NCI-H460 (cell line): ENCODE results near the gene WARS2. TPM values are rescaled to one million over a fixed set of nuclear protein-coding genes. Genes with fewer than 3 reads are reported as not detected.
"Not testable (repeated sequence)": the region's sequence is repeated elsewhere in the genome, so short reads cannot be mapped to it uniquely, and the experiment has no call there.

Source experiments
- DNase-seq: peaks from one replicate; pipeline ENCODE4 v3.0.0-alpha.2; 2016; ENCODE audit warnings: low read depth; ENCODE audit errors: extremely low read depth
- total RNA-seq: library from RNA; depleted of rRNA; stranded (reverse); fragments of >200 nt; shearing (Covaris generic); gene quantifications from 2 replicates; pipeline ENCODE4 v1.2.3, GENCODE V29; 2014

The WARS2 gene
- total RNA-seq, 1 experiment from 2014 or later: 17.6 TPM

DNA sequence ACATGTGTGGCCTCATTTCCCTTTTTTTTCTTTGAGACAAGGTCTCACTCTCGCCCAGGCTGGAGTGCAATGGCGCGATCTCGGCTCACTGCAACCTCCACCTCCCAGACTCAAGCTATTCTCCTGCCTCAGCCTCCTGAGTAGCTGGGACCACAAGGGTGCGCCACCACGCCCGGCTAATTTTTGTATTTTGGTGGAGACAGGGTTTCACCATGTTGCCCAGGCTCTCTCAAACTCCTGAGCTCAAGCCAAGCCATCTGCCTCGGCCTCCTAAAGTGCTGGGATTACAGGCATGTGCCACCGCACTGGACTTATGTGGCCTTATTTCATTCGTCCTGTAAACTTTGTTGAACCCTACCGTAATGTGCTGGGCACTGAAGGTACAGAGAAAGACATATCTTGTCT is 569 bp upstream of the WARS2 start:
- no peak for DNase-seq

DNA sequence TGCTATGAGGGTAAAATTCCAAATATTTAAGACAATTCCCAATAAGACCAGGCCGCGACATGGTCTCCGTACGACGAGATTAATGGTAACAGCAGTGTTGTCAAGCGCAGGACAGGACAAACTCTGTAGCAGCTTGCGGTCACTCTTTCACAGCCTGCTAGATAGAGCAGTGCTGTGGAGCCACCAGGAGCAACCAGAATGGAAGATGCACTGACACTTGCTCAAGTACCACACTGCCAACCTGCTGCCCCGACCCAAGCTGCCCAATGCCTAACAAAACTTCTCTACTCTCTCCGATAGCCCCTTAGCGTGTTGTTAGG is 636 bp downstream of the WARS2 start:
- DNase-seq: no peak

DNA sequence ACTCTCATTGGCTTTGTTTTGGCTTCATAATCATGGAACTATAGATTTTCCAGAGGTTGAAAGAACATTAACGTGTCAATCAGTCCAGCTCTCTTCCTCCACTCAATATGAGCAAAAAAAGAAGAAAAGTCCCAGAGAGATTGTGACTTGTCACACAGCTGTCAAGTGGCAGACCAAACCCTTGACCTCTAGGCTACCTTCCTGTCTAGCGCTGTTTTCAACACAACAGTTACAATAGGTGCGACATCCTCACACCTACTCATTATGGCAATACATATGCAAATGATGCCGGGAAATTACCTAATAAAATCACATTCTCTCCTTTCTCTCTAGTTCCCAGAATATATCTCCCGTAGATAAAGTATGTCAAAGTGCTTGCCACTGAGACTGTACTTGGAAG is 1.1 kb downstream of the WARS2 start:
- DNase-seq: no peak

DNA sequence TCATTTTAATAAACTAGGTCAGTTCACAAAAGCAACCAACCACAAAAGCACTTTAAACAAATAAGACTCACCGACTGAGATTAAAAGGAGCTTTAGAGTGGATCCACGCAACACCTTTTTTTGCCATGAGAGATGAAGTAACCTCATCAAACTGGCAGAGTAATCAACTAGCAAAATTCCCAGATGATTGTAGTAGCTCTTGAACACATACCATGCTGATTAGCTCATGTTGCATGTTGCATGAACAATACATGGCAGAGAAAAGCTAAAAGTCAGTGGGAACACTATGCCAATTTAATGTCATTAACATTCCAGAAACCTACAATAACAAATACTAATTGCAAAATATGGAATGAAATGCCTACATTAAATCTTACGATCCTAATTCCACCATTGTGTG is 4.1 kb downstream of the WARS2 start:
- no peak for DNase-seq

DNA sequence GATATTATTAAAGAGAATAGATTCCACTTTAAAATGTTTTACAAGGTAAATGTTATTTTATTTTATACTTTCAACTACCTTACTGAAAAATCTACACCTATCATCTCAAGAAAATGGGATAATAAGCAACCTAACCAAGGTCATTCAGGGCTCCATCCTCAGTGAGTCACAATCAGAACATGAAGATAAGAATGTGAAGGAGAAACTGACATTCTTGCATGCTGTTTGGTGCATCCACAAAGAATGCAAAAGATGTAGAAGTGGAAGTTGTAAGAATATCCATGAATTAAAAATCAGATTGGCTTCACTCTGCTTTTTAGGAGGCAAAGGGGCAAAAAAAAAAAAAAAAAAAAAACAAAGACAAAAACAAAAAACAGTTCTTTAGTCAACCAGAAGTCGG is 6.5 kb downstream of the WARS2 start:
- no peak for DNase-seq

DNA sequence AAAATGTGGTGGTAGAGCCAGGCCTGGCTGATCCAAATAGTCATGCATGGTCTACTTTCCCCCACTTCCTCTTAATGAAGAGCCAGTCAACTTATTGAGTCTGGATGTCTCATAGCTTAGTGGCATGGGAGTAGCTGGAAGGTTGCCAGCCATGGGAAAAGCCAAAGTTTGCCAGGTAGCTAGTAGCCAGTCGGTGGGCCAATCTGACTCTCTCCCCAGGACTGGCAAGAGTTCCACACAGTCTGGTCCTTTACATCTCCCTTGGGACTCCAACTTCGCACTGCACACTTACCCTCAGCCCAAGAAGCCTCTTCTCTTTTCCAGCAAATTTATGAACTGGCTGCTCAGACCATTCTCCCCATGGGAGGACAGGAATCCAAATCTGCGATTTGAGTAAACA is 8.3 kb downstream of the WARS2 start:
- no peak for DNase-seq

DNA sequence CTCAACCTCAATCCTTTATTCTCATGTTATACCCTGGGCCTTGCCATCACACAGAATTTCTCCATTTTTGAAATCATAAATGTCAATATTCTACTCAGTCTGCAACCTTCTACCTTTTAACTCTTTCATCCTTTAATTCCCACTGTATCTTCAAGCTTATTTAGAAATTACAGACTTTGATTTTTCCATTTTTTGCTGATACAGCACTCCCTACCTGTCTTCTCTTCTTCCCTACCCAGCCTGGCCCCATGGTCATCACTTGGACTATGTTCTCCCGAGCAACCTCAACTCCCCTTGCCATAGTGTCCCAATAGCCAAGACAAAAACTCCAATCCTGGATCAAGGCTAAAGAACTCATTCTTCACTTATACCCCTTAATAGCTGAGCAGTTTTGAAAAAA is 14.6 kb downstream of the WARS2 start:
- no peak for DNase-seq

DNA sequence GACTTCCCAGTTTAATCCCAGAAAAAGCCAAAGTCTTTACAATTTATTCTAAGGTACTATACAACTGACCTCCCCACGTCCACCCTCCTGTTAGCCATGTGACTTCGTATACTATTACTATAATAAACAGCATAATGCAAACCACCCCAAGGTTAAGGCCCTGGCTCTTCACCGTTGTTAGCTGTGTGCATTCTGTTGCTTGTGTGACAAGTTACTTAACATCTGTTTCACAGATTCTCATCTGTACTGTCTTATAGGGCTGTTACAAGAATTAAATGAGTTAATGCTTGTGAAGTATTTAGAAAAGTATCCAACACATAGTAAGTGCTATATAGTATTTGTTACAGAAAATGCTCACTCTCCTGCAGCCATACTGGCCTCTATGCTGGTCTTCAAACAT is 15.7 kb downstream of the WARS2 start:
- no peak for DNase-seq

DNA sequence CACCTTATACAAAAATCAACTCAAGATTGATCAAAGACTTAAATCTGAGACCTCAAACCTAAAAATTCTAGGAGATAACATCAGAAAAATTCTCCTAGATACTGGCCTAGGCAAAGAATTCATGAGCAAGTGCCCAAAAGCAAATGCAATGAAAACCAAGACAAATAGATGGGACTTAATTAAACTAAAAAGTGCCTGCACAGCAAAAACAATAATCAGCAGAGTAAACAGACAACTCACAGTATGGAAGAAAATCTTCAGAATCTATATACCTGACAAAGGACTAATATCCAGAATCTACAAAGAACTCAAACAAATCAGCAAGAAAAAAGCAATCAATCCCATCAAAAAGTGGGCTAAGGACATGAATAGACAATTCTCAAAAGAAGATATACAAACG is 18.6 kb downstream of the WARS2 start:
- DNase-seq: not testable (repeated sequence)

DNA sequence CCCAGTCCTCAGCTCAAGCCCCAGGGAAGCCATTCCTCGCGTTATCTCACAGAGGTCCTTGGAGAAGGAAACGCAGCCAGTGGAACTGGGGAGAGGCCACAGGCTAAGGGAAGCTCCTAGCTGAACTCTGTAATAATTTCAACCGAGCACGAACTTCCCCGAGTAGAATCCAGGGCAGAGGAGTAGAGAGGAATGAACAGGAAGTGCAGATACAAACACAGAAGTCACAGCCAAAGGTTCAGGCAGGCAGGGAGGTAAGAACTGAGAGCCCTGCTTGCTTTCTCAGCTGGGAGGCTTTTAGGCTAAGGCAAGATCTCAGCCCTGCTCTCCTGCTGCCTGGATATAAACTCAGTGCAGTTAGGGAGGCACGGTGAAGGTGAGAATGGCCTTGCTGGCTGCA is 23.7 kb downstream of the WARS2 start:
- no peak for DNase-seq

DNA sequence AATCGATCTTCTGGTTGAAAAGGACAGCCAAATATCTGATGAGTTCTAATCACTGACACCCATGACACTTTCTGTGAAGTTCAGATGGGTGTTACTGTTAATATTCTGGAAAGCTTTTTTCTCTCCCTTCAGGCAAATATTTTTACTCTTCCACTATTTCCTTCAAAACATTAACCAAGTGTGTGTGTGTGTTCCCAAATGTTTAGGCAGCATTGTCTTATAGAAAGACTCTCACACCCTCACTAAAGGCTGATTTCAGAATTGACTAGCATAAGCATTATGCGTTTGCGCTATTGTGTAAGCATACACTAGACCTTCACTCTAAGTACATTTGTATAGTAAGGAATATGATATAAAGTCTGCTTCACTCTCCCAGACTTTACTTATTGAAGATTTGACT is 24.7 kb downstream of the WARS2 start:
- DNase-seq: no peak

DNA sequence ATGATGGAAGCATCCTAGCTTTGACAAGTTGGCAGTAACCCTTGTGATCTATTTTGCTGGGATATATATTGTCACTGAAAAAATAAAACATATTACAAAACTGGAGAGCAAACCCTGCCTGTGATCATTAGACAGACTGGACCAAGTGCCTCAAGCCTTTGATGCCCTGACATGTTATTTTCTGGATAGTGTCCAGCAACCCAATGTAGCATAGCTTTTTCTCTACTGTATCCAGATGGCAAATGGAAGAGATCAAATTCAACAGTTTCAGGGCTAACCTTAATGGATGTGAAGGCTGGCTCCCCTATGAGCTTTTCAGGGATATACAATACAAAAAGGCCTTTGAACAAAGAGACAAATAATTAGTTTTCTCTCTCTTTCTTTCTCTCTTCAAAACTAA is 25.1 kb downstream of the WARS2 start:
- no peak for DNase-seq

DNA sequence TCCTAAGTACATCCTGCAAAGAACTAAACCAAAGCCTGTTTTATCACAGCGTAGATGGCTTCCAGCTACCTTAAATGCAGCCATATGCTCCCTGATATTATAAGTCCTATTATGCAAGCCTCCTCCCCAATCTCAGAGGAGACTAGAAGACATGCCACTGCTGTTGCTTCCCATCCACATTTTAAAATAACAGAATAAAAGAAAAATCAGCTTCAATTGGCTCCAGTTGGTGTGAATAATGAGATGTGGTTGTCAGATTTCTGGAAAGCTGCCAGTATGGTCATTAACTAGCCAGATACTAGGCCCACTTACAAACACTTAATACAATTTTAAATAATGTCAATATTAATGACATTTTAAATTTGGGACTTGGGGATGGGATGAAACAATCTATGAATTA is 25.7 kb downstream of the WARS2 start:
- no peak for DNase-seq

DNA sequence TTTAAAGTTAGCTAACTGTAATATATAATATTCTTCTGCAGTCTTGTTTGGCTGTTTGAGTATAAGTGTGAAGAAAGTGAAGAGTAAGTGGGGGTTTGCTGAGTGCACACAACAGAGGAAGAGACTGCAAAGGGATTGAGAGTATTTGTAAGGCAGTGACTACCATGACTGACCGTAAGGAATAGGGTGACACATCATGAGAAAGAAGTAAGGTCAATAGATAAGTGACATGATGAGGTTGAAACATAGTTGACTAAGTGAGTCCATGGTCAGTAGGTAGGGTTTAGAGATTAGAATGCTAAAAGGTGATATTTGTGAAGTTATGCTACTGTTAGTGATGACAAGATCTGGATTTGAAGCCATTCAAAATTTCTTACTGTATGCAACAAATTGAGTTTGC is 27.7 kb downstream of the WARS2 start:
- no peak for DNase-seq

DNA sequence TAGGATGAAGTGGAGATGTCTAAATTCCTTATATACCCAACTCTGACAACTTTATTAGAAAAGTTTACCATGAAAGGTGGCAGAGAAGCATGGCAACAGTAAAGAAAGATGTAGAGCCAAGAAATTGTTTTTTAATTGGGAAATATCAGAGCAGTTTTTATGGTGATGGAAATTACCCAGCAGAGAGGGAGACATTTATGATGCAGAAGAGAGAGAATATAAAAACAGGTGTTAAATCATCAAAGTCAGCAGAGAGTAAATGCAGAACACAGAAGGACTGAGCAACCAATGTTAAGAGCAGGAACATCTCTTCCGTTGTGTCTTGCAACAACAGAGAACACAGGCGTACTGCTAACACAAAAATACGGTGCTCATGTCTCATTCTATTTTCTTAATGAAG is 28.2 kb downstream of the WARS2 start:
- no peak for DNase-seq

DNA sequence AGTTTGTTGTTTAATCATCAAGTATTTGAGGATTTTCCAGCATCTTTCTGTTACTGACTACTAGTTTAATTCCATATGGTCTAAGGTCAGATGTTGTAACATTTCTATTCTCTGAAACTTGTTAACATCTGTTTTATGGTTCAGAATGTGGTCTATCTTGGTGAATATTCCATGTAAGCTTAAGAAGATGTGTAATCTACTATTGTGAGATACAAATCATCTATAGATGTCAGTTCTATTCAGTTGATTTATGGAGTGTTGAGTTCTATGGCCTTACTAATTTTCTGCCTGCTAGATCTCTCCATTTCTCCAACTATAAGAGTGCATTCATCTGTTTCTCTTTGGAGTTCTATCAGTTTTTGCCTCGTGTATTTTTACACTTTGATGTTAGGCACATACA is 31.5 kb downstream of the WARS2 start:
- DNase-seq: no peak

DNA sequence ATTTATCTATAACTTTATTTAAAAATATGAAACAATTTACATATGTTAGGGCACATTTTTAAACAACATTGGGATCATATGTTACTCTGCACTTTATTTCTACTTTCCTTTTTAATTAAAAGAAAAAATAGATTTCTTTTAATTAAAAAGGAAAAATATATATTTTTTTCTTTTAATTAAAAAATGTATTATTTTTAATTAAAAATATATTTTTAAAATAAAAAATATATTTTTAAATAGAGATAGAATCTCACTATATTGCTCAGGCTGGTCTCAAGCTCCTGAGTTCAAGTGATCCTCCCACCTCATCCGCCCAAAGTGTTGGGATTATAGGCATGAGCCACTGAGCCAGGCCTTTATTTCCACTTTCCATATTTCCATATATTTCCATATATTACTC is 36.7 kb downstream of the WARS2 start:
- no peak for DNase-seq

DNA sequence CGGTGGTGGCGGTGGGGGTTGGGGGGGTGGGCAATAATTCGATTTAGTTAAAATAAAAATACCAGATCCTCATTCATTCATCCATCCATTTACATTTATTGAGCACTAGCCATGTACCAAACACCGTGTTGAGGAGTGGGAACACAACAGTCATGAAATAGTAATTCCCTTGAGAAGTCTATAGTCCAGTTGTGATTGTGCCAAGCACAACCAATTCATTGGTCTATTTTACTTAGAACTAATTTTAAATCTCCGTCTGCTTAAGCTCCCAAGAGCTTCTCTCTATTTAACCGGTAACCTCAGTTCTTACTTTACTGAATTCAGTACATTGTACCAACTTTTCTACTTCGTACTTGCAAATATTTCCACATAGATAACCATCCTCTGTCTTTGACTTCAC is 38.4 kb downstream of the WARS2 start:
- DNase-seq: no peak

DNA sequence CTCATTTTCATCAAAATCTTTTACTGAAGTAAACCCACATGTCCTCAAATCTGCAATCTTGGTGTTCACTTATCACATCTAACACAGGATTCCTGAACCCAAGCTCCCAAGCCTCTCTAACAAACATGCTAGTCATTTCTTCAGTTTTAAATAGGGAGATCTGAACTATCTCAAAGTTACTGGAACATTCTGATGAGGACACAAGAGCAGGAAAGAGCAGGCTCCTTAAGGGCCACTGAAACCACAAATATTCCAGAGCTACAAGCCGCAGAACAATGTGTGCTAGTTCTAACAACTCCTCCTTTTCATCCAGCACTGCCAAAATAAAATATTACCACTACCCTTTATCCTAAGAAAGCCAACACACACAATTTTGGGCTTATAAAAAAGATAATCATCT is 38.9 kb downstream of the WARS2 start:
- DNase-seq: no peak

DNA sequence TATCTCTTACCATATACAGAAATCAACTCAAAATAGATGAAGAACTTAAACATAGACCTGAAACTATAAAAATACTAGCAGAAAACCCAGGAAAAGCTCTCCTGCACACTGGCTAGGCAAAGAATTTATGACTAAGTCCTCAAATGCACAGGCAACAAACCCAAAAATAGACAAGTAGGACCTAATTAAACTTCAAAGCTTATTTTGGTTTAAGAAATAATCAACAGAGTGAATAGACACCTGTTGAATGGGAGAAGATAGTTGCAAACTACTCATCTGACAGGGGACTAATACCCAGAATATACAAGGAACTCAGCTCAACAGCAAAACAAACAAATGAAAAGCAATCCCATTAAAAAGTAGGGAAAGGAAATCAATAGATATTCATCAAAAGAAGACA is 40.7 kb downstream of the WARS2 start:
- no peak for DNase-seq

DNA sequence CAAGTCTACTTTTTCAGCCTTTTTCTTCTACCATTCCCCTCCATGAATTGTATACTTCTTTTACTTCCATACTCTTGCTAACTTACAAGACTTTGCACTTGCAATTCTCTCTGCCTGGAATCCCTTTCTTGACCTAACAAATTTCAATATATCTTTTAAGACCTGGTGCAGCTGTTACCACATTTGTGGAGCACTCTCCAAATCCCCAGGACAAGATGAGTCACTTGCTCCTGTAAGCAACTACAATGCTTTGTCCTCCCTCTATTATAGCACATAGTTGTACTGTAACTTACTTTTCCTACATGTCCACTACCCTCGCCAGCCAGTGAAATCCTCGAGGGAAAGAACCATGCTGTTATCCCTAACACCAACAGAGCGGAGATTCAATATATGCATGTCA is 43.1 kb downstream of the WARS2 start:
- no peak for DNase-seq

DNA sequence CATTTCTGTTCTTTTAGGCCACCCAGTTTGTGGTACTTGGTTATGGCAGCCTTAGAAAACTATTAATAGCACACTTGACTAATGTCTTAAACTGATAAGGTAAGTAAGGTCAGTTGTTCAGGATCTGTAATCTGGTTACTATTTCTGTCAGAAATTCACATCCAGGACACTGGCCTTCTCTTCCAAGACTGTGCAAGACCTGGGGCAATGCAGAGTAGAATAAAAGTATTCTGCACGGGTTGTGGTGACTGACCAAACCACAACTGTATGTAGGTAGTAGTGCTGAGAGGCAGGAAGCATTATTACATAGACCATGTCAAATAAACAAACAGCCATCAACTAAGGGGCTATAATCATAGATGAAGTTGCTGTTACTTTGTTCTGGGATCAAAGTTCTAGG is 46.7 kb downstream of the WARS2 start:
- no peak for DNase-seq

DNA sequence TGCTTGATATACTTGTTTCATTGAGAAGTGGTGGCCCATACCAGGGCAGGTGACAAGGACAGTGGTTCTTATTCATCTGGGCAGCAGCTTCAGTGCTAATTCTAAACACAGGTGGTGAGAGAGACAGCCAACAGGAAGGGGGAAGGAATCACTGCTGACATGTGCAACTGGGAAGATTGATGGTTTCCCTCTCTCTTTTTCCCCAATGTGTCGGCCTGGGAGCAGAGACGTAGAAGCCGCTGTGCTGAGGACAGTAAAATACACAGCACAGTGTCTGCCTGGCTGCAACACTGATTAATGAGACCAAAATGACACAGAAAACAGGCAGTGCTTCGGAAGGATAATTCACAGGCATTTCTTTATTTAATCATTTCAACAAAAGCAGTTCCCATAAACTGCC is 48.8 kb downstream of the WARS2 start:
- DNase-seq: no peak

DNA sequence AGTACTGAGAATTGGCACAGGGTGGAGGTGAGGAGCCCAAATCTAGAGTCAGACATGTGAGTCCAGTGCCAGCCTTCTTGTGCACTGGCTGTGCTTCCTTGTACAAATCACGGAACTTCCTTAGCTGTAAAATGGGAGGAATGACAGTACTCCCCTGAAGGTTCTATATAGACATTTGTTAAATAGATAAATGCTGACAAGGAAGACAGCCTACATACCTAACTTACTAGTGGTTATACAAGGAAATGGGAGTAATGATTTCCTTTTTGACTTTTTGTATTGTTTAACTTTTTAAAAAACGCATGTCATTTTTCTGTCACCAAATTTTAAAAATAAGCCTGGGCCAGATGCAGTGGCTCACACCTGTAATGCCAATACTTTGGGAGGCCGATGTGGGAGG is 50.2 kb downstream of the WARS2 start:
- no peak for DNase-seq
